ENCODE measurements around the gene CYP4F12.
"Not testable (repeated sequence)": the region's sequence is repeated elsewhere in the genome, so short reads cannot be mapped to it uniquely, and the experiment has no call there.

The CYP4F12 gene

GRCh38 chr19:15650123-15650522, 22.8 kb upstream of the CYP4F12 start:
- not testable (repeated sequence) for DNase-seq (ENCODE audit: low read depth in 2 of 2)

- no peak for DNase-seq (ENCODE audit: low read depth in 2 of 2)
These were observed 21.1 kb upstream of the CYP4F12 start for GRCh38 chr19:15651791-15652190.

DNA sequence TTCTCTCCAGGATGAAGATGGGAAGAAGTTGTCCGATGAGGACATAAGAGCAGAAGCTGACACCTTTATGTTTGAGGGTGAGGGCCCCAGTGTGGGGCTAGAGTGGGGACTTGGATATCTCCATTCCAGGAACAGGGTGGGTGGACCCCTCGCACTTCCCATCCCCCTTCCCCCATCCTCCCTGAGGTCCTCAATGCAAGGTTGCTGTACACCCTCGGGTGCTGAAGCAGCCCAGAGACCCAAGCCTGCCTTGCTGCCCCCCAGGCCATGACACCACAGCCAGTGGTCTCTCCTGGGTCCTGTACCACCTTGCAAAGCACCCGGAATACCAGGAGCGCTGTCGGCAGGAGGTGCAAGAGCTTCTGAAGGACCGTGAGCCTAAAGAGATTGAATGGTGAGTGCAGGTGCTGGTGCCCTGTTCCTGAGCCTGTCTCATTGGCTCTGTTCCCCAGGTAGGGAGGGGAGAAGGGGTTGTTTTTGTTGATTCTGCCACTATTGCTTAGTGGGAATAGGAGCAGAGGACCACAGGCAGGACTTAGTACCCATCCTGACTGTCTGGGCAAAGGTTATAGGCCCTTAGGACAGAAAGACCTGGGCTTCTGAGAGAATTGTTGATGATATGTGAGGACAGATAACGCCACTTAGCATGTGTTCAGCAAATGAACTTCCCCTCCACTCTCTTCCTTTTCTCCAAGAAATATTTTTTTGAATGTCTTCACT, 20.2 kb upstream of the CYP4F12 start:
- DNase-seq (ENCODE audit: low read depth in 2 of 2), result no peak

DNA sequence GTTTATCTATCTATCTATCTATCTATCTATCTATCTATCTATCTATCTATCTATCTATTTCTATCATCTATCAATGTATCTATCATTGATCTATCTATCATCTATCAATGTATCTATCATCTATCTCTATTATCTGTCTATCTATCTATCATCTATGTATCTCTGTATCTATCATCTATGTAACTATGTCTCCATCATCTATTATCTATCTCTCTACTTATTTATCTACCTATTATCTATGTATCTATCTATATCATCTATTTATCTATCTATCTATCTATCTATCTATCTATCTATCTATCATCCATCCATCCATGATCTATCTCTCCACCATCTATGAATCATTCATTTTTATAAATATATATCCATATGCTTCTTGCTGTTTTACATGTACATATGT, 16.4 kb upstream of the CYP4F12 start:
- no peak for DNase-seq (ENCODE audit: low read depth in 2 of 2)

GRCh38 chr19:15663247-15663646, 9.6 kb upstream of the CYP4F12 start:
- no peak for DNase-seq (ENCODE audit: low read depth in 2 of 2)

GRCh38 chr19:15666186-15666585, 6.7 kb upstream of the CYP4F12 start:
- no peak for DNase-seq (ENCODE audit: low read depth in 2 of 2)

DNA sequence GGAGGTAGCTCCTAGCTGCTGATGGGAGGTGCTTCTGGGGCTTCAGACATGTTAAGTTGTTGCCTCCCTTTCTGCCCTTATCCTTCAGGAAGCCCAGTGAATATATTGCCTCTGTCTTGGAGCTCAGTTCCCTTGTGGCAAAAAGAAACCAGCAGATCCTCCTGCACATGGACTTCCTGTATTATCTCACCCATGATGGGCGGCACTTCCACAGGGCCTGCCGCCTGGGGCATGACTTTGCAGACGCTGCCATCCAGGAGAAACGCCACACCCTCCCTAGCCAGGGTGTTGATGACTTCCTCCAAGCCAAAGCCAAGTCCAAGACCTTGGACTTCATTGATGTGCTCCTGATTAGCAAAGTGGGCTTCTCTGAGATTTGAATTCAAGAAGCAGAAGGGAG, 6.0 kb upstream of the CYP4F12 start:
- no peak for DNase-seq (ENCODE audit: low read depth in 2 of 2)

GRCh38 chr19:15669440-15669839, 3.4 kb upstream of the CYP4F12 start:
- no peak for DNase-seq (ENCODE audit: low read depth in 2 of 2)

DNA sequence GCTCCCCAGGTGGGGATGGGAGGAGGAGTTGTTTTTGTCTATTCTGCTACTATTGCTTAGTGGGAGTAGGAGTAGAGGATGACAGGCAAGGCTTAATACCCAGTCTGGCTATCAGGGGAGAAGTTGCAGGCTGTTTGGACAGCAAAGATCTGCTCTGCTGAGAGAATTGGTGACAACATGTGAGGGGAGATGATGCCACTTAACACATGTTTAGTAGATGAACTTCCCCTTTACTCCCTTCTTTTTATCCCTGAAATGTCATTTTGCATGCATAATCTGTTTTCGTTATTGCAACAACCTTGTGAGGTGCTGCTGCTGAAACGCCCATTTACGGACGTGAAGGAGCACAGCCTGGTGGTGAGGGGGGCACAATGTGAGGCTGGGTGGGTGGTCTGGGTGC, 3.0 kb upstream of the CYP4F12 start:
- DNase-seq (ENCODE audit: low read depth in 2 of 2), result no peak

DNA sequence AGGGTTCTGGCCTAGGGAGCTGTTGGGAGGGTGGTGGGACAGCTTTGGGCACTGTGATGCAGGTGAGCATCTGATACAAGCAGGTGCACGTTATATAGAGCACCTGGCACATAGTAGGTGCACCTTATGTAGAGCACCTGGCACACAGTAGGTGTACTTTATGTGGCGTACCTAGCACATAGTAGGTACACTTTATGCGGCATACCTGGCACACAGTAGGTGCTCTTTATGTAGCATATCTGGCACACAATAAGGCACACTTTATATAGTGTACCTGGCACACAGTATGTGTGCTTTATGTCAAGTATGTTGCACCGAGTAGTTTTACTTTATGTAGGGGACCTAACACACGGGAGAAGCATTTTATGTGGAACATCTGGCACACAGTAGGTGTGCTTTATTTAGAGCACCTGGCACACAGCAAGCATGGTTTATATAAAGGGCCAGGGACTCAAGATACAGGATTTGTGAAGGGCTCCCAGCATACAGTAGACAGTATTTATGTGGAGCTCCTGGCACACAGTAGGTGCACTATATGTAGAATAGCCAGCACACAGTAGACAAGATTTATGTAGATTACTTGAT, 1.6 kb upstream of the CYP4F12 start:
- no peak for DNase-seq (ENCODE audit: low read depth in 2 of 2)

- DNase-seq (ENCODE audit: low read depth in 2 of 2), result no peak
These were observed 852 bp upstream of the CYP4F12 start for GRCh38 chr19:15671891-15672579.

DNA sequence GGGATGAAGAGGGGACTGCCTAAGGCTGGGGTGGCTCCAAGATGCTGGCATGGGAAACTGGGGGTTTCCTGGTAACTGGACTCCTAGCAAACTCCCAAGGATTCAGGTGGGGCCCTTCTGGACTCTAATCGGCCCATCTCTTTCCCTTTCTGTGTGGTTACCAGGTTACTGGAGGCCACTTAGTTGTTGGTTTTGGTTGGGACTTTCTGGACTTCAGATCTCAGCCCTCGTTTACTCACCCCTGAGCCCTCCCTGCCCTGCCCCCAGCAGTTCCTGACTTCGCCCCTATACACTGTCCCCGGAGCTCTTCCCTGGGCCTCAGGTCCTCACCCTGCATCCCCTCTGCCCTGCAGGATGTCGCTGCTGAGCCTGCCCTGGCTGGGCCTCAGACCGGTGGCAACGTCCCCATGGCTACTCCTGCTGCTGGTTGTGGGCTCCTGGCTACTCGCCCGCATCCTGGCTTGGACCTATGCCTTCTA, 328 bp downstream of the CYP4F12 start:
- no peak for DNase-seq (ENCODE audit: low read depth in 2 of 2)

DNA sequence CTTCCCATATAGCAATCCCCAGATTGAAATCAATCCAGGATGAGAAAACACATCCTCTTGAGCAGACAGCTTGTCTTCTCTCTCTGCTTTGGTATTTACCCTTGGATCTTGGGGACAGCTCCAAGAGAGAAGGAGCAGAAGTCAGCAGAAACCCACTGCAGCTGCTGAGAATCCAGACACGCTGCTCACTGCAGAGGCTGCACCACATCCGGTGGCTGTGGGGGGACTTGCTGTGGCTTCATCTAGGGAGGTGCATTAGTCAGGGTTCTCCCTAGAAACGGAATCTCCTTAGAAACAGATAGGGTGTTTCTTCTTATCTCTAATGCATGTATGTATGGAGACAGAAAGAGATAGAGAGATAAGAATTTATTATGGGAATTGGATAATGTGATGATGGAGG, 2.7 kb downstream of the CYP4F12 start:
- no peak for DNase-seq (ENCODE audit: low read depth in 2 of 2)

DNA sequence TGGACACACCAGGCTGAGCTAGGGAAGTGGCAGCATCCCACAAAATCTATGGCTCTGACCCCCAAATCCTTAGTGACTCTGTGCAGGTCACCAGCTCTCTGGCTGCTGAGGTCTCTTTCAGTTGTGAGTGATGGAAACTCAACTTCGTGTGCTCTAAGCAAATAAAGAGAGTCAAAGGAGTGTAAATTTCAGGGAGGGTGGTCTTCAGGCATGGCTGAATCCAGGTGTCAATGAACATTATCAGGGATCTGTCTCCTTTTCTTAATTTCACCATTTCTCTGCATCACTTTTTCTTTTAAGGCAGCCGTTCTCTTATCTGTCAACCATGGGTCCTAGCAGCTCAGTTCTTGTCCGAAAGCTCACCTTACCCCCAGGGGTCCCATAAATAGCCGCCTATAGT, 6.2 kb downstream of the CYP4F12 start:
- DNase-seq (ENCODE audit: low read depth in 2 of 2), result no peak

DNA sequence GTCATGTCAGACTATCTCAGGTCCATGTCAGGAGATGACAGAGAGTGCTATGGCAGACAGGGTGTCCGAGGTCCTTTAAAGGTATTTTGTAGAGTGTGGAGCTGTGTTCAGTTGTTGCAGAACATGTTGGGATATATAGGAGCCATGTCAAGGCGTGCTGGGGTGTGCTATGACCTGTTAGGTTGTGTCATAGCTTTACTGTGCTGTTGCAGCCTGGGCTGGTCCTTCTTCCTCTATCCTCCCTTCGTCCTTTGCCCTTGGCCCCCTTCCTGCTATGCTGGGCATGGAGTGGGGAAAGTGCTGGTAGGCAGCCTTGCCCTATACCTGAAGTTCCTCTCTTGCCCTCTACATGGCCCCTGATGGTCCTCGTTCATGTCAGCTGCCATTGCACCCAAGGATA, 7.0 kb downstream of the CYP4F12 start:
- not testable (repeated sequence) for DNase-seq (ENCODE audit: low read depth in 2 of 2)

- no peak for DNase-seq (ENCODE audit: low read depth in 2 of 2)
These were observed 7.8 kb downstream of the CYP4F12 start for GRCh38 chr19:15680478-15681322.

DNA sequence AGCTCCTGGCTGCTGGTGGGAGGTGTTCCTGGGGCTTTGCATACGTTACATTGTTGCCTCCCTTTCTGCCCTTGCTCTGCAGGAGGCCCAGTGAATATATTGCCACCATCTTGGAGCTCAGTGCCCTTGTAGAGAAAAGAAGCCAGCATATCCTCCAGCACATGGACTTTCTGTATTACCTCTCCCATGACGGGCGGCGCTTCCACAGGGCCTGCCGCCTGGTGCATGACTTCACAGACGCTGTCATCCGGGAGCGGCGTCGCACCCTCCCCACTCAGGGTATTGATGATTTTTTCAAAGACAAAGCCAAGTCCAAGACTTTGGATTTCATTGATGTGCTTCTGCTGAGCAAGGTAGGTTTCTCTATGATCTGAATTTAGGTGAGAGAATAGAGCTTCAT, 10.5 kb downstream of the CYP4F12 start:
- no peak for DNase-seq (ENCODE audit: low read depth in 2 of 2)

DNA sequence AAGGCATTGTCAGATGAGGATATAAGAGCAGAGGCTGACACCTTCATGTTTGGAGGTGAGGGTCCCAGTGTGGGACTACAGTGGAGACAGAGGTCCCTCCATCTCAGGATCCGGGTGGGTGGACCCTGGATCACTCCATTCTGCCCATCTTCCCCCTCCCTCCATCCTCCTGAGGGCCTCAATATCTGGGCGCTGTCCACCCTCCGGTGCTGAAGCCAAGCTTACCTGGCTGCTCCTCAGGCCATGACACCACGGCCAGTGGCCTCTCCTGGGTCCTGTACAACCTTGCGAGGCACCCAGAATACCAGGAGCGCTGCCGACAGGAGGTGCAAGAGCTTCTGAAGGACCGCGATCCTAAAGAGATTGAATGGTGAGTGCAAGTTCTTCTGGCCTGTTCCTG, 11.9 kb downstream of the CYP4F12 start:
- no peak for DNase-seq (ENCODE audit: low read depth in 2 of 2)

GRCh38 chr19:15696654-15697194, 23.8 kb downstream of the CYP4F12 start:
- no peak for DNase-seq (ENCODE audit: low read depth in 2 of 2)

DNA sequence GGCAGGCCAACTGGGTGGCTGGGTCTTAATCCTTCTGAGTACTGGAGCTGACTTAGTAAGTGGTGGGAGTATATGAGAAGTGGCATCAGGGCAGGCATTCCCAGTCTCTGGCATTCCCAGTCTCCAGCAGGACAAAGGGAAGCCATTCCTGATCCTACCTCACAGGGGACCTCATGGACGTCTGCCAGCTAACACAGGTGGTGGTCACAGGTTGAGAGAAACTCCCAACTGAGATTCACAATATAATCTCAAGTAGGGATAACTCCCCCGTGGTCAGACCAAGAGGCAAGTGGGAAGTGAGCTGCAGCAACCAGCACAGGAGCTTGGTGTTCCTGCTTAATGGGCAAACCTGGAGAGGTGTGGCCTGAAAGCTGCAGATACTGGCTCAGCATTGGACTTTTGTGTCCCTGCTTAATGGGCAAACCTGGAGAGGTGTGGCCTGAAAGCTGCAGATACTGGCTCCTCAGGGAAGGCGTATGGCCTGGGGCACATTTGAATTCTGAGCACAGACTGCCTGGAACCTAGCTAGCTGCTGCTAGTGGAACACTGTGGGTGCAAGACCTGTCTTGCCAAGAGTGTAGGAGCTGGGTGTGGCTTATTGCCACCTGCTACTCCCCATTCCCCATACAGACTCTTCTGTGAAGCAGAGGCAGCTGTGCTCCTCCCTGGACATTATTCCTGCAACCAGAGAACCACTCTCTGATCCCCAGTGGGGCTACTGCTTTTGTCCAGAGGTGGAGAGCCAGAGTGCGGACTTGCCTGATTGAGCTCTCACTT, 29.1 kb downstream of the CYP4F12 start:
- DNase-seq (ENCODE audit: low read depth in 2 of 2), result no peak

DNA sequence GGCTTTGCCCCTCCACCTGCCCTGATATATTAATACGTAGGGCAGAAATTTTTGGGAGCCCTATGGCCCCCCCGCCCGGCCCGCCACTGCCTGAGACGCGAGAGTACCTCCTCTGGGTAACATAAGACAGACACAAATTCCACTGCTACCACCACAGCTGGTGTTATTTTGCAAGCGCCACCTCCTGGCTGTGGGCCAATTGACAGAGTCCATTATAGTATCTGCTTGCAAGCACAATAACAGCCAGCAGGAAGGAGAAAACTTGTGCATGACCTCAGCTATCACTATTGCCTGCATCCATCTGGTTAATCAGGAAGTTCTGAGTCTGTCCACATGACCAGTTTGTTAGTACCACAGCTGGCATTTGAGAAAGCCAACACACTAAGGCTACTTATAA, 29.6 kb downstream of the CYP4F12 start:
- DNase-seq (ENCODE audit: low read depth in 2 of 2), result no peak
